Panc1 (cell line): ENCODE data around the gene DHCR7. TPM values are rescaled to one million over a fixed set of nuclear protein-coding genes. Genes with fewer than 3 reads are reported as not detected.

Experiments
- ATAC-seq: fragments of 200-7000 bp; cut with Tn5 transposase; 2 replicates; pipeline ENCODE4 v1.9.1; 2020; ENCODE audit warnings: mild to moderate bottlenecking, moderate library complexity
- BruUV-seq: library from RNA; stranded (reverse); fragments of 400-500 nt; replicated peaks from 2 replicates; lab custom pipeline; 2021; lab: Mats Ljungman, UMichigan
- CTCF ChIA-PET: fragments of 300-600 bp; sonication (Branson Sonifier 250); formaldehyde crosslinking; loops from one replicate; lab custom pipeline; 2022; ENCODE audit warnings: antibody characterized with exemption; lab: Charles Lee
- POLR2A ChIA-PET: fragments of 300-600 bp; sonication (Branson Sonifier 250); formaldehyde crosslinking; loops from one replicate; lab custom pipeline; 2022; ENCODE audit warnings: antibody characterized with exemption; lab: Charles Lee
- DNase-seq: peaks from one replicate; pipeline ENCODE4 v3.0.0-alpha.2; 2010; ENCODE audit warnings: low read depth, low spot score
- H3K27ac ChIP-seq: 2 replicates; pipeline ENCODE4 v1.5.1; 2011; ENCODE audit warnings: mild to moderate bottlenecking, low read length, inconsistent platforms
- H3K27me3 ChIP-seq: fragments of 200-500 bp; sonication (Bioruptor generic); 2 replicates; pipeline ENCODE4 v1.6.0; 2014; ENCODE audit warnings: low read length, inconsistent platforms; ENCODE audit not compliant: control insufficient read depth, insufficient read depth
- H3K36me3 ChIP-seq: fragments of 200-500 bp; sonication (Bioruptor generic); 2 replicates; pipeline ENCODE4 v1.5.1; 2014; ENCODE audit warnings: inconsistent platforms, mild to moderate bottlenecking, low read length, moderate library complexity; ENCODE audit not compliant: control insufficient read depth, insufficient read depth
- H3K4me1 ChIP-seq: 2 replicates; pipeline ENCODE4 v1.5.1; 2011; ENCODE audit warnings: inconsistent platforms, mild to moderate bottlenecking, low read length, moderate library complexity; ENCODE audit not compliant: control insufficient read depth, insufficient read depth
- H3K4me3 ChIP-seq, 2 experiments: 2 replicates each; pipeline ENCODE4 v1.5.1; 2011 to 2012; ENCODE audit warnings: low read depth in 2 of 2, low read length in 2 of 2, mild to moderate bottlenecking in 2 of 2, inconsistent platforms in 1 of 2, moderate library complexity in 1 of 2
- H3K9me3 ChIP-seq: fragments of 200-500 bp; sonication (Bioruptor generic); 2 replicates; pipeline ENCODE4 v1.5.1; 2014; ENCODE audit warnings: low read depth, mild to moderate bottlenecking, inconsistent platforms, low read length, moderate library complexity; ENCODE audit not compliant: control insufficient read depth, insufficient read depth
- POLR2AphosphoS5 ChIP-seq: IDR thresholded peaks from 2 replicates; pipeline ENCODE4 v1.6.1; 2012; ENCODE audit warnings: mild to moderate bottlenecking, low read depth, low read length, moderate library complexity
- SIN3A ChIP-seq: IDR thresholded peaks from 2 replicates; pipeline ENCODE4 v1.6.1; 2012; ENCODE audit warnings: low read depth, mild to moderate bottlenecking, low read length, moderate library complexity, borderline replicate concordance; ENCODE audit not compliant: insufficient read depth
- TCF7L2 ChIP-seq: IDR thresholded peaks from 2 replicates; pipeline ENCODE4 v1.6.1; 2011; ENCODE audit warnings: mild to moderate bottlenecking, low read depth, low read length, inconsistent platforms
- in situ Hi-C: cut with HindIII; loops from 2 replicates; pipeline ENCODE4 v1.10.0; 2016; ENCODE audit warnings: low sequenced_read_pairs, low pct_unique_long_range_greater_than_20kb
- intact Hi-C: fragments of 100-400 bp; cut with micrococcal nuclease; formaldehyde crosslinking; loops from one replicate; pipeline ENCODE4 v1.10.0; 2022; ENCODE audit not compliant: unreplicated experiment
- total RNA-seq: library from RNA; stranded (reverse); gene quantifications from one replicate; pipeline ENCODE4 v1.2.1, GENCODE V29; 2021; ENCODE audit not compliant: unreplicated experiment
- TF ChIP-seq, protein P1 (sequence below), 2 experiments: IDR thresholded peaks; 2 replicates each; pipeline ENCODE4 v1.6.1; 2011 to 2012; ENCODE audit warnings: low read depth in 2 of 2, control low read depth in 1 of 2, low read length in 1 of 2, mild to moderate bottlenecking in 1 of 2, moderate library complexity in 1 of 2; ENCODE audit not compliant: insufficient read depth in 1 of 2
- TF ChIP-seq, protein P2 (sequence below): fragments of 450-650 bp; IDR thresholded peaks from 2 replicates; pipeline ENCODE4 v1.5.1; 2017; ENCODE audit warnings: mild to moderate bottlenecking

The DHCR7 gene
- total RNA-seq, 1 experiment from 2014 or later: 356 TPM

DNA sequence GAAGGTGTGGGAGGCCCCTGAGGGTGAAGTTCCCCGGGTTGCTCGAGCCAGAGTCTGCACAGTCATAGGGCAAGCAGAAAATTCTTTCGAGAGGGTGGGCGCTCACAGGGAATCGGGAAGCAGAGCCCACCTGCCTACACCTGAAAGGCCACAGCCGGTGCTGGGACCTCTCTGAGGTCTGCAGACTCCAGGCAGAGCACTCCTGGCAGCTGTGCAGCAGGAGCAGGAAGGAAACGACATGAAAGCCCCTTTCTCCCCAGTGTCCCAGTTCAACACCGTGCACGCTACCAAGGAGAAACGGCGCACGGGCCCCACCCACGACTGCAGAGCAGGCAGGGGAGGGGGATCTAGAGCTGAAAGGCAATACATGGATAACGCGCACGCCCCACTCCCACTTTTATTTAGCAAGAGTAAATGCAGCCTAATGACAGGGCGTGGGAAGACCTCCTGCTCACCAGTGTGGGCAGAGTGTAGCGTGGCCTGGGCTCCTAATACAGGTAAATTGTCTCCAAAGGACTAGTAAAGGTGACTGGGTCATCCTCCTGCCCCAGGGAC lies 13.5 kb downstream of the DHCR7 start:
- TF ChIP-seq TCF7L2 (no peak), SIN3A (no peak), POLR2AphosphoS5 (no peak)
- TF ChIP-seq, protein P1, sequence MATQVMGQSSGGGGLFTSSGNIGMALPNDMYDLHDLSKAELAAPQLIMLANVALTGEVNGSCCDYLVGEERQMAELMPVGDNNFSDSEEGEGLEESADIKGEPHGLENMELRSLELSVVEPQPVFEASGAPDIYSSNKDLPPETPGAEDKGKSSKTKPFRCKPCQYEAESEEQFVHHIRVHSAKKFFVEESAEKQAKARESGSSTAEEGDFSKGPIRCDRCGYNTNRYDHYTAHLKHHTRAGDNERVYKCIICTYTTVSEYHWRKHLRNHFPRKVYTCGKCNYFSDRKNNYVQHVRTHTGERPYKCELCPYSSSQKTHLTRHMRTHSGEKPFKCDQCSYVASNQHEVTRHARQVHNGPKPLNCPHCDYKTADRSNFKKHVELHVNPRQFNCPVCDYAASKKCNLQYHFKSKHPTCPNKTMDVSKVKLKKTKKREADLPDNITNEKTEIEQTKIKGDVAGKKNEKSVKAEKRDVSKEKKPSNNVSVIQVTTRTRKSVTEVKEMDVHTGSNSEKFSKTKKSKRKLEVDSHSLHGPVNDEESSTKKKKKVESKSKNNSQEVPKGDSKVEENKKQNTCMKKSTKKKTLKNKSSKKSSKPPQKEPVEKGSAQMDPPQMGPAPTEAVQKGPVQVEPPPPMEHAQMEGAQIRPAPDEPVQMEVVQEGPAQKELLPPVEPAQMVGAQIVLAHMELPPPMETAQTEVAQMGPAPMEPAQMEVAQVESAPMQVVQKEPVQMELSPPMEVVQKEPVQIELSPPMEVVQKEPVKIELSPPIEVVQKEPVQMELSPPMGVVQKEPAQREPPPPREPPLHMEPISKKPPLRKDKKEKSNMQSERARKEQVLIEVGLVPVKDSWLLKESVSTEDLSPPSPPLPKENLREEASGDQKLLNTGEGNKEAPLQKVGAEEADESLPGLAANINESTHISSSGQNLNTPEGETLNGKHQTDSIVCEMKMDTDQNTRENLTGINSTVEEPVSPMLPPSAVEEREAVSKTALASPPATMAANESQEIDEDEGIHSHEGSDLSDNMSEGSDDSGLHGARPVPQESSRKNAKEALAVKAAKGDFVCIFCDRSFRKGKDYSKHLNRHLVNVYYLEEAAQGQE (IDR thresholded peaks at IDR 0.05; ENCODE audit: insufficient read depth in 1 of 2, low read depth in 2 of 2, low read length in 1 of 2): no peak
- TF ChIP-seq, protein P2, sequence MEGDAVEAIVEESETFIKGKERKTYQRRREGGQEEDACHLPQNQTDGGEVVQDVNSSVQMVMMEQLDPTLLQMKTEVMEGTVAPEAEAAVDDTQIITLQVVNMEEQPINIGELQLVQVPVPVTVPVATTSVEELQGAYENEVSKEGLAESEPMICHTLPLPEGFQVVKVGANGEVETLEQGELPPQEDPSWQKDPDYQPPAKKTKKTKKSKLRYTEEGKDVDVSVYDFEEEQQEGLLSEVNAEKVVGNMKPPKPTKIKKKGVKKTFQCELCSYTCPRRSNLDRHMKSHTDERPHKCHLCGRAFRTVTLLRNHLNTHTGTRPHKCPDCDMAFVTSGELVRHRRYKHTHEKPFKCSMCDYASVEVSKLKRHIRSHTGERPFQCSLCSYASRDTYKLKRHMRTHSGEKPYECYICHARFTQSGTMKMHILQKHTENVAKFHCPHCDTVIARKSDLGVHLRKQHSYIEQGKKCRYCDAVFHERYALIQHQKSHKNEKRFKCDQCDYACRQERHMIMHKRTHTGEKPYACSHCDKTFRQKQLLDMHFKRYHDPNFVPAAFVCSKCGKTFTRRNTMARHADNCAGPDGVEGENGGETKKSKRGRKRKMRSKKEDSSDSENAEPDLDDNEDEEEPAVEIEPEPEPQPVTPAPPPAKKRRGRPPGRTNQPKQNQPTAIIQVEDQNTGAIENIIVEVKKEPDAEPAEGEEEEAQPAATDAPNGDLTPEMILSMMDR: no peak
- ATAC-seq (no peak), DNase-seq (no peak)
- intact Hi-C loops: no loop called here
- Histone ChIP-seq H3K27ac (no peak overlapping the region), H3K27me3 (no peaks in the 10 kb centered on the region), H3K4me3 (no peak overlapping the region), H3K4me1 (no peaks in the 10 kb centered on the region), H3K9me3 (no peaks in the 10 kb centered on the region), H3K36me3 (no peaks in the 10 kb centered on the region; the same call in 1 of the 2 replicates)
- in situ Hi-C loops: no loop called here
- TSS peak; percentile 72 for BruUV-seq
- ChIA-PET CTCF (no interaction called here), POLR2A (no interaction called here)

DNA sequence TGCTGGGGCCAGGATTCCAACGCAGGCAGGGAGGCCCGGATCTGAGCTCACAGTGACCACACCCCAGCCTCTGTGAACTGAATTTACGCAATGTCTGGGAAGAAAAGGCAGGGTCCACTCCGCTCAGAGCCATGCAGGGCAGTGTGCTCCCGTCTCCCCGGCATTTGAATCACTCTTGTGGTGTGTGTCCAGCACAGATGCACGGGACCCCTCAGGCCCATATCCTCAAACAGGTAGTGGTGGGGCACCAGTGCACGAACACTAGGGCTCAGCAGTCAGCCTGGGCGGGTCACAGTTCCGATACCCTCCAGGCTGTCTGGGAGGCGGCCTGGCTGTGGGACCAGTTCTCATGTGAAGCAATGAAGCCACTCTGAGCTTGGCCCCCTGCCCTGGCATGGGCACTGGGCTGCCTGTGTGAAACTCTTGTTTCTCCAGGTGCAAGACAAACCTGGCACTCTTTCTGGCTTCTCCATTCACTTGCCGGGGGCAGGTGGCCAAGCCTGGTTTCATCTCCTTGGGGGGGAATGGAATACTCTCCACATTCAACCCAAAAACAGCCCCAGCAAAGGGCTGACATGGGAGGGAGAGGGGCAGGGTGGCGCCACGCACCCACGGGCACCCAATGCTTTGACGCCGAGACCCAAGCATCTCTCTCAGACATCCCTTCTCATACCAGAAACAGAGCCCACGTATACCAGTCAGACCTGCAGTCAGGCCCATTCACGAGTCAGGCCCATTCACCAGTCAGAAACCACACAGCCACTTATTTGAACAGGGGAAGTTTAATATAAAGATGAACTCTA lies 14.3 kb downstream of the DHCR7 start:
- no TSS peak for BruUV-seq
- in situ Hi-C loops (no loop called here), intact Hi-C loops (no loop called here)
- no peak overlapping the region for H3K27ac ChIP-seq
- TF ChIP-seq, protein P2: no peak
- TF ChIP-seq SIN3A: no peak
- TF ChIP-seq, protein P1 (IDR thresholded peaks at IDR 0.05; ENCODE audit: insufficient read depth in 1 of 2, low read depth in 2 of 2, low read length in 1 of 2): no peak
- no peak for TF ChIP-seq POLR2AphosphoS5
- no peak for TF ChIP-seq TCF7L2
- CTCF ChIA-PET: no interaction called here
- peak; percentile 13 for ATAC-seq
- POLR2A ChIA-PET: no interaction called here
- H3K4me3 ChIP-seq: no peak overlapping the region
- H3K4me1 ChIP-seq: no peaks in the 10 kb centered on the region
- no peaks in the 10 kb centered on the region; the same call in 1 of the 2 replicates for H3K36me3 ChIP-seq
- no peaks in the 10 kb centered on the region for H3K27me3 ChIP-seq
- no peak for DNase-seq
- H3K9me3 ChIP-seq: no peaks in the 10 kb centered on the region
